ENCODE measurements around the gene TBC1D14. TPM values are rescaled to one million over a fixed set of nuclear protein-coding genes. Genes with fewer than 3 reads are reported as not detected.

The TBC1D14 gene
- total and polyA plus RNA-seq, 2 of the 8 experiments (the other 6 are each of a cell fraction or from before 2014, with no cell fraction given) = 45.6 to 48.2 TPM

- CTCF ChIA-PET (ENCODE audit: partially characterized antibody) = interaction anchor here (1.2 kb wide), 1 partner anchor 22 kb away, joined by 3 read pairs; no protein-coding TSS in a partner anchor
- H2AFZ ChIP-seq (ENCODE audit: low read length) = no peak overlapping the region
- H3K4me1 ChIP-seq (replicated peaks in 1 of 4; ENCODE audit: control insufficient read depth in 3 of 4, insufficient read depth in 4 of 4, low read length in 3 of 4) = no peaks in the 10 kb centered on the region; a peak in 1 of 7 replicates
- no peak overlapping the region for H3K56ac ChIP-seq (replicated peaks; ENCODE audit: insufficient read length, low read depth, low read length)
- no peak for FAIRE-seq
- H2BK15ac ChIP-seq (ENCODE audit: low read length) = no peak overlapping the region
- H3K23ac ChIP-seq (ENCODE audit: insufficient read length) = no peak overlapping the region
- H2BK12ac ChIP-seq (ENCODE audit: low read depth, low read length) = no peak overlapping the region
- no peak for DNase-seq (ENCODE audit: low read depth in 1 of 2, low spot score in 2 of 2)
- 95% methylated on average over 9 of the region's 9 CpGs; no CpG with 5 or more reads in 1 of the 2 experiments for WGBS, 2 experiments (ENCODE audit: extremely low coverage in 1 of 2, insufficient coverage in 1 of 2, insufficient read length in 1 of 2, insufficient replicate concordance in 2 of 2, low coverage in 1 of 2, low lambda C conversion rate in 2 of 2, missing lambda C conversion rate in 1 of 2)
- no peak overlapping the region for H3K4me2 ChIP-seq (ENCODE audit: insufficient read depth in 1 of 2, low read depth in 2 of 2, low read length in 2 of 2)
- H3K14ac ChIP-seq (ENCODE audit: insufficient read length) = no peak overlapping the region
- H3K79me2 ChIP-seq (ENCODE audit: control insufficient read depth in 1 of 2, insufficient read depth in 2 of 2, low read length in 2 of 2) = no peaks in the 10 kb centered on the region
- POLR2A ChIA-PET (ENCODE audit: partially characterized antibody) = interaction anchor here (1.2 kb wide), 1 partner anchor 41 kb away, joined by 5 read pairs; the partner anchor contains the start of gene GRPEL1
- no peak overlapping the region for H2BK120ac ChIP-seq (replicated peaks; ENCODE audit: low read depth, low read length)
- H3K9me3 ChIP-seq (ENCODE audit: insufficient read depth in 2 of 2, low read depth in 1 of 2, low read length in 1 of 2) = no peaks in the 10 kb centered on the region
- no peak overlapping the region for H3K4ac ChIP-seq (replicated peaks; ENCODE audit: insufficient read length, low read depth, low read length)
- H2BK5ac ChIP-seq (ENCODE audit: low read depth, low read length) = no peak overlapping the region
- H2AK5ac ChIP-seq (ENCODE audit: low read depth, low read length) = no peak overlapping the region
- H2BK20ac ChIP-seq (ENCODE audit: low read length) = no peak overlapping the region
- H3K4me3 ChIP-seq (ENCODE audit: extremely low read depth in 1 of 4, insufficient read depth in 2 of 4, low read depth in 3 of 4, low read length in 4 of 4) = no peak overlapping the region
- no peak overlapping the region for H4K5ac ChIP-seq (ENCODE audit: insufficient read length, low read depth, low read length)
- no peaks in the 10 kb centered on the region for H3K27me3 ChIP-seq (replicated peaks in 1 of 4; ENCODE audit: control insufficient read depth in 3 of 4, extremely low read depth in 1 of 4, insufficient read depth in 3 of 4, low read length in 3 of 4)
- H3K9ac ChIP-seq (replicated peaks in 1 of 4; ENCODE audit: extremely low read depth in 1 of 4, low read depth in 3 of 4, low read length in 3 of 4) = no peak overlapping the region
- peaks cover 0 to 36% (median 16%) of the 10 kb centered on the region in 4 experiments; a peak in 6 of 8 replicates for H3K36me3 ChIP-seq (ENCODE audit: control insufficient read depth in 2 of 4, insufficient read depth in 4 of 4, low read length in 3 of 4)
- TF ChIP-seq SIRT6 (IDR thresholded peaks at IDR 0.05; ENCODE audit: low read length) = no peak
- no peak for TF ChIP-seq YY1 (IDR thresholded peaks at IDR 0.05; ENCODE audit: low read depth, low read length)
- no peak for TF ChIP-seq SAP30 (IDR thresholded peaks at IDR 0.05; ENCODE audit: insufficient read depth, insufficient replicate concordance, low read length)
- TF ChIP-seq USF2 (IDR thresholded peaks at IDR 0.05; ENCODE audit: low read length) = no peak
- no peak for TF ChIP-seq HDAC2 (IDR thresholded peaks at IDR 0.05; ENCODE audit: borderline replicate concordance in 1 of 2, low read depth in 2 of 2, low read length in 2 of 2)
- TF ChIP-seq RXRA (IDR thresholded peaks at IDR 0.05; ENCODE audit: insufficient read depth, low read depth, low read length) = no peak
- TF ChIP-seq ZNF274 (IDR thresholded peaks at IDR 0.05; ENCODE audit: borderline replicate concordance, extremely low read depth, low read length) = no peak
- no peak for TF ChIP-seq BRCA1 (IDR thresholded peaks at IDR 0.05; ENCODE audit: low read depth, low read length)
- no peak for TF ChIP-seq CBX5 (IDR thresholded peaks at IDR 0.05; ENCODE audit: low read depth, low read length)
- TF ChIP-seq SP4 (IDR thresholded peaks at IDR 0.05; ENCODE audit: low read length) = no peak
- no peak for TF ChIP-seq MAFK (IDR thresholded peaks at IDR 0.05; ENCODE audit: low read depth, low read length)
- TF ChIP-seq CEBPB (IDR thresholded peaks at IDR 0.05; ENCODE audit: low read depth, low read length) = no peak
- no peak for TF ChIP-seq TBP (IDR thresholded peaks at IDR 0.05; ENCODE audit: low read depth, low read length)
- no peak for TF ChIP-seq TAF1 (IDR thresholded peaks at IDR 0.05; ENCODE audit: low read depth, low read length)
- H3K23me2 ChIP-seq (ENCODE audit: low read depth, low read length) = peaks cover 10% of the 10 kb centered on the region; the same call in 1 of the 2 replicates
- no peak overlapping the region for H4K91ac ChIP-seq (replicated peaks; ENCODE audit: insufficient read length, low read length)
- peaks cover 5 to 26% of the 10 kb centered on the region in 2 experiments for H4K20me1 ChIP-seq (replicated peaks in 1 of 2; ENCODE audit: control insufficient read depth in 1 of 2, insufficient read depth in 2 of 2, low read length in 2 of 2)
- peaks cover 3% of the 10 kb centered on the region; the same call in 1 of the 2 replicates for H3K79me1 ChIP-seq (ENCODE audit: low read depth, low read length)
- no peak overlapping the region for H4K8ac ChIP-seq (ENCODE audit: extremely low read depth, insufficient read depth, low read length)
- H3K18ac ChIP-seq (ENCODE audit: extremely low read depth, low read length) = no peak overlapping the region
- H3K27ac ChIP-seq (ENCODE audit: low read depth, low read length) = no peak overlapping the region
Observed at GRCh38 chr4:7026107-7026506, 116.5 kb downstream of the TBC1D14 start.
